Muscle layer of duodenum (tissue), 2 donors: ENCODE data around the gene PLCZ1.

Experiments
- H3K27ac ChIP-seq: one replicate; pipeline ENCODE4 v1.7.0; 2013; ENCODE audit warnings: mild to moderate bottlenecking, low read length
- H3K27me3 ChIP-seq: one replicate; pipeline ENCODE4 v1.7.0; 2013; ENCODE audit warnings: low read depth, mild to moderate bottlenecking, control low read depth, low read length
- H3K36me3 ChIP-seq, 2 donors: one replicate each; pipeline ENCODE4 v1.7.0; 2013; ENCODE audit warnings: low read length in 2 of 2, control low read depth in 1 of 2, mild to moderate bottlenecking in 1 of 2; ENCODE audit not compliant: insufficient read depth in 2 of 2, control insufficient read depth in 1 of 2
- H3K4me1 ChIP-seq, 2 donors: one replicate each; pipeline ENCODE4 v1.7.0; 2013; ENCODE audit warnings: low read length in 2 of 2, mild to moderate bottlenecking in 2 of 2, control low read depth in 1 of 2, moderate library complexity in 1 of 2; ENCODE audit not compliant: insufficient read depth in 2 of 2, control insufficient read depth in 1 of 2
- H3K4me3 ChIP-seq, 2 donors: one replicate each; pipeline ENCODE4 v1.7.0; 2013; ENCODE audit warnings: low read length in 2 of 2, low read depth in 1 of 2, mild to moderate bottlenecking in 1 of 2
- H3K9me3 ChIP-seq, 2 donors: one replicate each; pipeline ENCODE4 v1.7.0; 2013; ENCODE audit warnings: low read length in 2 of 2, control low read depth in 1 of 2, mild to moderate bottlenecking in 1 of 2; ENCODE audit not compliant: control insufficient read depth in 1 of 2
- donor health status: healthy.

The PLCZ1 gene

GRCh38 chr12:18655351-18655750 lies 82.5 kb downstream of the PLCZ1 start:
- peaks cover 0 to 8% of the 10 kb centered on the region in 2 donors for H3K9me3 ChIP-seq
- H3K36me3 ChIP-seq, result no peaks in the 10 kb centered on the region
- H3K4me3 ChIP-seq, result no peak overlapping the region
- H3K27ac ChIP-seq, result no peak overlapping the region
- H3K27me3 ChIP-seq, result no peaks in the 10 kb centered on the region
- H3K4me1 ChIP-seq, result no peaks in the 10 kb centered on the region

GRCh38 chr12:18653465-18653864 lies 84.3 kb downstream of the PLCZ1 start:
- no peak overlapping the region for H3K4me3 ChIP-seq
- no peak overlapping the region for H3K27ac ChIP-seq
- H3K9me3 ChIP-seq, result peaks cover 0 to 2% of the 10 kb centered on the region in 2 donors
- no peaks in the 10 kb centered on the region for H3K36me3 ChIP-seq
- H3K27me3 ChIP-seq, result no peaks in the 10 kb centered on the region
- no peaks in the 10 kb centered on the region for H3K4me1 ChIP-seq

- no peaks in the 10 kb centered on the region for H3K36me3 ChIP-seq
- H3K27me3 ChIP-seq, result no peaks in the 10 kb centered on the region
- H3K4me3 ChIP-seq, result no peak overlapping the region
Observed at GRCh38 chr12:18652596-18652995, 85.2 kb downstream of the PLCZ1 start.

GRCh38 chr12:18651525-18651924 lies 86.3 kb downstream of the PLCZ1 start:
- Histone ChIP-seq H3K9me3 (no peaks in the 10 kb centered on the region), H3K4me3 (no peak overlapping the region)

More at GRCh38 chr12:18652596-18652995, 85.2 kb downstream of the PLCZ1 start:
- H3K27ac ChIP-seq, result no peak overlapping the region
- no peaks in the 10 kb centered on the region for H3K4me1 ChIP-seq
- no peaks in the 10 kb centered on the region for H3K9me3 ChIP-seq

GRCh38 chr12:18646286-18646890 lies 91.4 kb downstream of the PLCZ1 start:
- Histone ChIP-seq H3K4me3 (no peak overlapping the region), H3K4me1 (peaks cover 0 to 10% of the 10 kb centered on the region in 2 donors), H3K36me3 (no peaks in the 10 kb centered on the region), H3K27me3 (no peaks in the 10 kb centered on the region), H3K9me3 (no peaks in the 10 kb centered on the region), H3K27ac (no peak overlapping the region)

More at GRCh38 chr12:18651525-18651924, 86.3 kb downstream of the PLCZ1 start:
- no peaks in the 10 kb centered on the region for H3K36me3 ChIP-seq
- H3K4me1 ChIP-seq, result no peaks in the 10 kb centered on the region
- H3K27me3 ChIP-seq, result no peaks in the 10 kb centered on the region
- no peak overlapping the region for H3K27ac ChIP-seq

- Histone ChIP-seq H3K27me3 (no peaks in the 10 kb centered on the region), H3K4me1 (peaks cover 0 to 10% of the 10 kb centered on the region in 2 donors), H3K9me3 (no peaks in the 10 kb centered on the region), H3K27ac (no peak overlapping the region), H3K4me3 (no peak overlapping the region), H3K36me3 (no peaks in the 10 kb centered on the region)
Observed at GRCh38 chr12:18644564-18644963, 93.2 kb downstream of the PLCZ1 start.

- H3K4me1 ChIP-seq, result peaks cover 0 to 10% of the 10 kb centered on the region in 2 donors
- H3K9me3 ChIP-seq, result no peaks in the 10 kb centered on the region
- no peaks in the 10 kb centered on the region for H3K36me3 ChIP-seq
- no peak overlapping the region for H3K4me3 ChIP-seq
- H3K27ac ChIP-seq, result no peak overlapping the region
- no peaks in the 10 kb centered on the region for H3K27me3 ChIP-seq
Observed at GRCh38 chr12:18643681-18644080, 94.1 kb downstream of the PLCZ1 start.

GRCh38 chr12:18640321-18640955 lies 97.4 kb downstream of the PLCZ1 start:
- Histone ChIP-seq H3K36me3 (no peaks in the 10 kb centered on the region), H3K4me3 (no peak overlapping the region), H3K9me3 (no peaks in the 10 kb centered on the region), H3K27ac (no peak overlapping the region), H3K27me3 (no peaks in the 10 kb centered on the region), H3K4me1 (peaks cover 0 to 10% of the 10 kb centered on the region in 2 donors)

GRCh38 chr12:18634382-18634781 lies 103.4 kb downstream of the PLCZ1 start:
- Histone ChIP-seq H3K27ac (no peak overlapping the region), H3K4me3 (no peak overlapping the region), H3K36me3 (no peaks in the 10 kb centered on the region)

More at GRCh38 chr12:18634382-18634781, 103.4 kb downstream of the PLCZ1 start:
- Histone ChIP-seq H3K27me3 (no peaks in the 10 kb centered on the region), H3K9me3 (no peaks in the 10 kb centered on the region), H3K4me1 (no peaks in the 10 kb centered on the region)
